Fibroblast of skin of back (primary cell): ENCODE results near the gene KCNK7.
A peak's percentile ranks its signal among the peaks of the same experiment; 100 is the strongest.

Source experiments
- DNase-seq: peaks from one replicate; pipeline ENCODE4 v3.0.0-alpha.2; 2013

The KCNK7 gene

GRCh38 chr11:65585396-65586246, 10.0 kb downstream of the KCNK7 start:
- no peak for DNase-seq

- DNase-seq: no peak
These were observed 10.9 kb downstream of the KCNK7 start for GRCh38 chr11:65584723-65585171.

DNA sequence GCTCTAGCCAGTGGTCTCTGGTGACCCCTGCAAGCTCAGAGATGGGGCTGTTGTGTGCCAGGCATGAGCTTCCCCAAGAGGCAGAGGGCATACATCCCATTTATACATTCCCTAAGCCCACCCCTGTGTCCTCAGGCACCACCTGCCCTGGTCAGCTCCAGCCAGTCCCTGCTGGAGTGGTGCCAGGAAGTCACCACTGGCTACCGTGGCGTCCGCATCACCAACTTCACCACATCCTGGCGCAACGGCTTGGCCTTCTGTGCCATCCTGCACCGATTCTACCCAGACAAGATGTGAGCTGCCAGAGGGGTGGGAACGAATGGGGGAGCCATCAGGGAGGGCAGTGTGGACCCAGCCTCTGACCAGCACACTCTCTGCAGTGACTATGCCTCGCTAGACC, 11.5 kb downstream of the KCNK7 start:
- DNase-seq: no peak

GRCh38 chr11:65583589-65583988, 12.0 kb downstream of the KCNK7 start:
- no peak for DNase-seq

DNA sequence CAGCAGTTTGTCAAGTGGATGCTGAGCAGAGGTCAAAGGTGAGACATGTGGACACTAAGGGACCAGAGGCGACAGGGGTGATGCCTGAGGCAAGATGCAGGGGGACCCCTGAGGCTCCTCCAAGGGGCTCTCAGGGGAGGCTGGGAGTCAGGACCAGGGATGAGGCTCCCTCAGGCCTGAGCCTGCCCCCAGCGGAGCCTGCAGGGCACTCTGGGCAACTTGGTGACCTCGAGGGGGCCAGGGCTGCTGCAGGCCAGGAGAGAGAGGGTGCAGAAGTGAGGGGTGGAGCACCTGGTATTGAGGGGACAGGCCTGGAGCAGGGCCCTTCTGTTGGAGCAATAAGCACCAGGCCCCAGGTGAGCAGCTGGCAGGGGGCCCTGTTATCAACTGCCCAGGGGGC, 13.7 kb downstream of the KCNK7 start:
- DNase-seq: no peak

- DNase-seq: no peak
These were observed 14.8 kb downstream of the KCNK7 start for GRCh38 chr11:65580756-65581155.

DNA sequence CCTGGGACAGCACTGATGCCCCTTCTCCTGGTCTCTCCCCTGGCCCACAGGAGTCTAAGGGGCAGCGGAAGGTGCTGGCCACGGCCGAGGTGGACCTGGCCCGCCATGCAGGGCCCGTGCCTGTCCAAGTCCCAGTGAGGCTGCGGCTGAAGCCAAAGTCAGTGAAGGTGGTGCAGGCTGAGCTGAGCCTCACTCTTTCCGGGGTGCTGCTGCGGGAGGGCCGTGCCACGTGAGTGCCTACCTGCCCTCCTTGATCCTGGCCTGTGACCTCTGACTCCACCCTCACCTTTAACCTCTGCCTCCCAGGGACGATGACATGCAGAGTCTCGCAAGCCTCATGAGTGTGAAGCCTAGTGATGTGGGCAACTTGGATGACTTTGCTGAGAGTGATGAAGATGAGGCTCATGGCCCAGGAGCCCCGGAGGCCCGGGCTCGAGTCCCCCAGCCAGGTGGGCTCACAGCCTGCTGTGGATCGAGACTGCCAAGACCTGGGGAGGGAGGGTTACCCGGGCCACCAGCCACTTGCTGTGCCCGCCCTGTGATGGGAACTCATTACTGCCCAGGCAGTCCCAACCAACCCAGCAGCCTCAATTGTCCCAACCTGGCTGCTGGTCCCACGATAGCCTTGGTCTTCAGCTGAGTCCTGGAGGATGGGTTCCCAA, 15.4 kb downstream of the KCNK7 start:
- DNase-seq: no peak

DNA sequence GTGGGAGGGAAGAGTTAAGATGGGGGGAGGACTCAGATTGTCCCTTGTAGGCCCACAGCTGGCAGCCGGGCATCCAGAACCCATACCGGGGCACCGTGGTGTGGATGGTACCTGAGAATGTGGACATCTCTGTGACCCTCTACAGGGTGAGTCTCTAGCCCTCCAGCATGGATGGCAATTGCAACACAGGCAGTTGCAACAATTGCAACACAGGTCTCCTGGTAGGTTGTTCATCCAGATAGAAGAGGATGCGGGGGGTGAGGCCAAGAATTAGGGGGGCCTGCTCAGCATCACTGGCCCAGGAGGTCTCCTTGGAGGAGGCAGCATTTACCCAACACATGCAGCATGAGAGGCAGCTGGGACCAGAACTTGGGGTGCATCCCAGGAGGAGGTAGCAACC, 16.3 kb downstream of the KCNK7 start:
- DNase-seq: no peak

DNA sequence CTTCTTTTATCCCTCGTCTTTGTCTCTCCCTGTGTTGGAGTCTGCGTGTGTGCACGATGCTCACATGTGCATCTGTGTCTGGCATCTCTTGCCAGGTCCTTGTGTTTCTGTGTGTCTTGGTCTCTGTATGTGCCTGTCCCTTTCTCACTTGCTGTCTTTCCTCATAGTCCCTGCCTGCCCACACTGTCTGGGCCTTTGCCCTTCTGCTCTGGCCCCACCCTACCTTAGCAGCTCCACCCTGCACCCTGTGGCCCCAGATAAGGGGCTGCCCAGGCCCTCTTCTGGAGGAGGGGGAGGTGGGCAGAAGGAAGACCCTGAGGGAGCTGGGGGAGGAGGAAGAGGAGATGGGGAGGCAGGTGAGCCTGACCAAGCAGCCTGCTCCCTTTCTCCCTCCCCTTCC, 16.9 kb downstream of the KCNK7 start:
- no peak for DNase-seq

DNA sequence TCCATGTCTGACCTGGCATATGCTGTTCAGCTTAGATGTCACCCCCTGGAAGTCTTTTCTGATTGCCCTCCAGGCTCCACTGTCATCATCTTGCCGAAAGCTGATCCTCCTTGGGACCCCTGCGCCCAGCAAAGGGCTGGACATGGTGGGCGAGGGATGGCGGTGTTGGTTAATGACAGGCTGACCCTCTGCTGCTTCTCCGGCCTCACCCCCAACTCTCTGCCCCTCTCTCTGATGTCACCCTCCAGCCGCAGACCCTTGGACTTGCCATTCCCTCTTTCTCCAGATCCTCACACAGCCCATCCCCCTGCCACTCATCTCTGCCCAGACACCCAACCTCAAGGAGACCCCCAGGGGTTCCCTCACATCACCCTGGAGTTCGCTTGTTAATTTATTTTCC, 17.5 kb downstream of the KCNK7 start:
- no peak for DNase-seq

- no peak for DNase-seq
These were observed 17.9 kb downstream of the KCNK7 start for GRCh38 chr11:65577756-65578109.

DNA sequence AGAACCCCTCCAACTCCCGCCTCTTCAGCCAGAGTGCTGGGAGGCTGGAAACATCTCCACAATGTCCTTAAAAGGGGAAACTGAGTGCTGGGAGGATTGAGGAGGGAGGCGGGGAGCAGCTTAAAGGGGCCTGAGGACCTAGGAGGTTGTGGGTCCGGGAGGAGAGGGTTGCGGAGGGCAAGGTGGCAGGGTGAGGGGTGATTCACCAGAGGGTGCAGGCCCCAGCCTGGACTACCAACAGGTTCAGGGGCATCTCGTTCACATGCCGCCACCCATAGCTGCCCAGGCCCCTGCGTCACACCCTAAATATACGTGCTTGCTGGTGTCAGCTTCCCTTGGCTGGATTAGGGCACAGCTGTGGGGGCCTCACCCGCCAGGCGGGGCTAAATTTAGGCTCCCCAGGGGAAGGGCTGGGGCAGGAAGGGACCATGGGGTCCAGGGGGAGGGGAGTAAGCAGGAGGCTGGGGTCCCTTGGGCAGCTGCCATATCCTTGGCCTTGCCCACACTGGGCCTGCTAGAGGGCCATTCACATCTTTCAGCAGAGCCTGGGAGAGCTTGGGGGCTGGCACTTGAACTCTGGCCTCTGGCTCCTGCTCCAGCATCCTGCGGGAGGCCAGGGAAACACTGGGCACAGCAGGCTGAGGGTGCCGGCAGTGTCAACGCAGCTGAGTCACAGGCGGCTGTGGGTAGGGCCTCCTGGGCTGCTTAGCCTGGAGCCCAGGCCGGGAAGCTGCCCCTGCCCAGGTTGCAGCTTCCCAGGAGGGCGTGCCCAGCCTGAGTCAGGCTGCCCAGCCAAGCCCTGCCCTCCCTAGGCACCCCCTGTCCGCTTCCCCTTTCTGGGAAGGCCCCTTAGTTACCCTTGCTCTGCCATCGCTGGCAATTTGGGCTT, 18.5 kb downstream of the KCNK7 start:
- DNase-seq: peak; percentile 84

DNA sequence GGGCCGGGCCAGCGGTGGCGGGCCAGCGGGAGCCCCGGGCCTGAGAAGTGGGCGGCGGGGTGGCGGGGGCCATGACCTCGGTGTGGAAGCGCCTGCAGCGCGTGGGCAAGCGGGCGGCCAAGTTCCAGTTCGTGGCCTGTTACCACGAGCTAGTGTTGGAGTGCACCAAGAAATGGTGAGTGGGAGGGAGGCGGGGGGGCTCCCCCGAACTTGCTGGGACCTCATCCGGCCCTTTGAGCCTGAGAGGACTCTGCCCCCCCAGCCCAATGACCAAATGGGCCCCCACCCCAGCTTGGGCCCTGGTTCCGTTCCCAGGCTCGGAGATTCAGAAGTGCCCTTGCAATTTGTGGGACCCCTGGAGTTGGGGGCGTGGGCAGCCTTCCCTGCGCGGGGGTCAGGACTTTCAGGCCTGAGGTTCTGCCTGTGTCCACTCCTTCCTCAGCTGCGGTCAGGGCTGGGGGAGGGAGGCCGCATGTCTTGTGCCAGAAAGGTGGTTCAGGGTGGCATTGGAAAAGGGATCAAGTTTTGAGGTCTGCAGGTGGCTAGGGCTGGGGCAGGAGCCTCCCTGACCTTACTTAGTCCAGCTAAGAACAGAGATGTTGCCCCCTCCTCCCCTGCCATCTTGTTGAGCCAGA, 19.3 kb downstream of the KCNK7 start:
- DNase-seq: no peak

- peak; percentile 55 for DNase-seq
These were observed 19.9 kb downstream of the KCNK7 start, which contains the start of gene EHBP1L1 for GRCh38 chr11:65575568-65576231. Gene EHBP1L1, plus strand, starts transcription at chr11:65576053. Its CDS starts 250 bp downstream, at chr11:65576303.

DNA sequence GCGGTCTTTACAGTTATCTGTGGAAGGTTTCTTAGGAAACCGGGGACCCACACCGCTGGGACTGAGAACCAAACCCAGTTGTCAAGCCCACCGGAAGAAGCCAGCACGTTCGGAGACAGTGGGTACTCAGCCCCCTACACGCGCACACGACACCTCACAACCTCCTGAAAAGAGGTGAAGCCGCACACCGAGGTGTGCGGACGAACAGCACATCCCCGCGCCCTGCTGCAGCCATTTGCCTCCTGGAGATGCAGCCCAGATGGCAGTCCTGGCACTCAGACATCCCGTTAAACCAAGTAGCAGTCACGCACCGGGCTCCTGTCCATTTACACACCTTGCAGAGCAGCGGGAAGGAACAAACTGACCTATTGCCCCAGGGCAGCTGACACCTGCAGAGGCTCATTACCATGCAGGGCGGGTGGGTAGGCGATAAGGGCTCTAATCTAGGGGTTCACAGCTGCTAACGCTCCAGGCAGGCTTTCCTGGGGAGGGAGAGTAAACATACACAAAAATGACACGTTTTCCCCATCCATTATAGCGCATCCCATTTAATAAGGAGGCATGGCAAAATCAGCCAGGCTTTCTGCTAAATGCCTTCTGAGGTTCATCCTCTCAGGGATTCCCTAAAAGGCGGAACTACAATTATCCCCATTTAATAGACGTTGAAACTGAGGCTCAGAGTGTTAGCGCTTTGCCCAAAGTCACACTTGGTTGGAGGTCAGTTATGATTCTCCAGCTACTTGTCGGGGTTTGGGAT, 20.6 kb downstream of the KCNK7 start:
- no peak for DNase-seq

DNA sequence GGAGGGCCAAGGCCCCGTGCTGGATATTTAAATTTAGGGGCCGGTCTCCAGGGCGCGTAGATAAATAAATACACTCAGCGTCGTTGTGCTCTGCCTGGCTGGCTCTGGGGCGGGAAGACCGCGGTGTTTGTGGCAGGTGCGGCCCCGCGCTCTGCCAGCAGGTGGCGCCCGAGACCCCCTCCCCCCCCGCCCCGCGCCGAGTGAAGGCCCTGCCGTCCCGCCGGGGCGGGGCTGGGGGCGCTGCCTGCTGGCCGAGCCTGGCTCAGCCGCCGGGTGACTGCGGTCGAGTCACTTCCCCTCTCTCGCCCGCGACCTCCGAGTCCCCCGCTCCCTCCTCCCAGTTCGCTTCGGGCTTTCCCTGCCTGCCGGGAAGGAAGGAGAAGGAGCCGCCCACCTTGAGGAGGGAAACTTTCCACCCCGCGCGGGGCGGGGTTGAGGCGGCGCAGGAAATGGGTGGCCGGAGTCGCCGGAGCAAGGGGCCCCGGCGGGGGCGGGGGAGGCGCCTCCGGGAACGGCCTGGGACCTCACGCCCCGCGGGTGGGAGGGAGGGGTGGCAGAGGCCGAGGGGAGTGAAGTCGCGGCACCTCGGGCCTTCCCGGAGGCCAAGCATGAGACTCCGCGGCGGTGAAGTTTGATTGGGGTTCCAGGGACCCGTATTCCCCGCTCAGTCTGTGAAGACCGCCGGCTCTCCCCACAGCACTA, 21.3 kb downstream of the KCNK7 start:
- peak; percentile 97 for DNase-seq

GRCh38 chr11:65573391-65574079, 22.1 kb downstream of the KCNK7 start:
- no peak for DNase-seq

GRCh38 chr11:65572356-65573051, 23.1 kb downstream of the KCNK7 start, which contains the start of gene FAM89B:
Gene FAM89B, plus strand, starts transcription at chr11:65572538. Its CDS starts 132 bp downstream, at chr11:65572670.
- DNase-seq: peak; percentile 89

- peak; percentile 56 for DNase-seq
These were observed 23.7 kb downstream of the KCNK7 start for GRCh38 chr11:65571940-65572339.
